HFFc6 (cell line): ENCODE data around the gene NCBP2L. TPM values are rescaled to one million over a fixed set of nuclear protein-coding genes. Genes with fewer than 3 reads are reported as not detected.
A peak's percentile ranks its signal among the peaks of the same experiment; 100 is the strongest.

ENCODE experiments used
- DNase-seq: peaks from one replicate; pipeline ENCODE4 v3.0.0-alpha.2; 2018
- H3K27ac Mint-ChIP-seq: 2 replicates; pipeline ENCODE4 v1.8.0; 2020; ENCODE audit warnings: mild to moderate bottlenecking, mixed read lengths
- H3K27me3 Mint-ChIP-seq: 2 replicates; pipeline ENCODE4 v1.8.0; 2021; ENCODE audit warnings: mild to moderate bottlenecking, moderate library complexity, mixed read lengths; ENCODE audit not compliant: insufficient read depth
- H3K36me3 Mint-ChIP-seq: 2 replicates; pipeline ENCODE4 v1.8.0; 2021; ENCODE audit warnings: low read depth, mixed read lengths
- H3K4me1 Mint-ChIP-seq: 2 replicates; pipeline ENCODE4 v1.8.0; 2020; ENCODE audit warnings: low read depth, mixed read lengths
- H3K4me3 Mint-ChIP-seq: 2 replicates; pipeline ENCODE4 v1.8.0; 2020; ENCODE audit warnings: mild to moderate bottlenecking, moderate library complexity, mixed read lengths
- H3K9me3 Mint-ChIP-seq: 2 replicates; pipeline ENCODE4 v1.8.0; 2020; ENCODE audit warnings: mild to moderate bottlenecking, mixed read lengths
- total RNA-seq, 6 experiments: library from RNA; stranded (reverse); fragmentation: NEBNext Ultra II Directional; extraction: Animal tissue kit (Norgen Biotek cat#: 25700); gene quantifications; 2 replicates in 1 of 6; 3 replicates in 5 of 6; pipeline ENCODE4 v1.2.3, GENCODE V29; 2021
- TF ChIP-seq, protein P1 (sequence below): fragments of 200-600 bp; sonication (generic); IDR thresholded peaks from 2 replicates; pipeline ENCODE4 v1.5.0; 2021; ENCODE audit warnings: antibody characterized with exemption, mild to moderate bottlenecking

The NCBP2L gene
- total RNA-seq, 6 experiments from 2014 or later: not detected

- H3K36me3 Mint-ChIP-seq: no peaks in the 10 kb centered on the region
- no peak overlapping the region for H3K4me3 Mint-ChIP-seq
- peaks cover 12% of the 10 kb centered on the region for H3K4me1 Mint-ChIP-seq
- TF ChIP-seq, protein P1, sequence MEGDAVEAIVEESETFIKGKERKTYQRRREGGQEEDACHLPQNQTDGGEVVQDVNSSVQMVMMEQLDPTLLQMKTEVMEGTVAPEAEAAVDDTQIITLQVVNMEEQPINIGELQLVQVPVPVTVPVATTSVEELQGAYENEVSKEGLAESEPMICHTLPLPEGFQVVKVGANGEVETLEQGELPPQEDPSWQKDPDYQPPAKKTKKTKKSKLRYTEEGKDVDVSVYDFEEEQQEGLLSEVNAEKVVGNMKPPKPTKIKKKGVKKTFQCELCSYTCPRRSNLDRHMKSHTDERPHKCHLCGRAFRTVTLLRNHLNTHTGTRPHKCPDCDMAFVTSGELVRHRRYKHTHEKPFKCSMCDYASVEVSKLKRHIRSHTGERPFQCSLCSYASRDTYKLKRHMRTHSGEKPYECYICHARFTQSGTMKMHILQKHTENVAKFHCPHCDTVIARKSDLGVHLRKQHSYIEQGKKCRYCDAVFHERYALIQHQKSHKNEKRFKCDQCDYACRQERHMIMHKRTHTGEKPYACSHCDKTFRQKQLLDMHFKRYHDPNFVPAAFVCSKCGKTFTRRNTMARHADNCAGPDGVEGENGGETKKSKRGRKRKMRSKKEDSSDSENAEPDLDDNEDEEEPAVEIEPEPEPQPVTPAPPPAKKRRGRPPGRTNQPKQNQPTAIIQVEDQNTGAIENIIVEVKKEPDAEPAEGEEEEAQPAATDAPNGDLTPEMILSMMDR: no peak
- DNase-seq: no peak
- H3K27ac Mint-ChIP-seq: no peak overlapping the region
- no peaks in the 10 kb centered on the region for H3K9me3 Mint-ChIP-seq
- H3K27me3 Mint-ChIP-seq: peaks cover 9% of the 10 kb centered on the region
Observed at GRCh38 chrX:107773206-107773605, 4.3 kb upstream of the NCBP2L start.

DNA sequence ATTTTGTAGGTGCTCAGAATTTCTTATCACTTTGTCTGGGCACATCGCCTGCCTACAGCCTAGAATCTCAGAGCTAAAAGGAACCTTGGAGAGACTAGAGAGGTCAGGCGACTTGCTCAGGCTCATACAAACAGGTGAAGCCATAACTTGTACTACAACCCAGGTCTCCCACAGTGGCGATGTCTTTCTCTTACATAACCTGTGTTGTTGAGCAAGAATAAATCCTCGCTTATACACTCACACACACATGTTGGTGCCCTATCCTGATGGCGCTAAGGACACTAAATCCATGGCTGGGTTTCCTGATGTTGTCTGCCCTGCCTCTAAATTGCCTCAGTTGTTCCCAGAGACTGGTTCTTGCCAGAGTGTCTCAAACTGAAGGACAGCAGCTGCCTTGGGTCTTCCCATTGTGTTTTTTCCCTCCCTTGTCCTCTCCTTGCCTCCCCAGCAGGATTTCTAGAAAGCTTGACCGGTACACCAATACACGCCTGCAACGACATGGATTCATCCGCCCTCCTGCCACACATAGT, 3.6 kb upstream of the NCBP2L start:
- TF ChIP-seq, protein P1: no peak

DNA sequence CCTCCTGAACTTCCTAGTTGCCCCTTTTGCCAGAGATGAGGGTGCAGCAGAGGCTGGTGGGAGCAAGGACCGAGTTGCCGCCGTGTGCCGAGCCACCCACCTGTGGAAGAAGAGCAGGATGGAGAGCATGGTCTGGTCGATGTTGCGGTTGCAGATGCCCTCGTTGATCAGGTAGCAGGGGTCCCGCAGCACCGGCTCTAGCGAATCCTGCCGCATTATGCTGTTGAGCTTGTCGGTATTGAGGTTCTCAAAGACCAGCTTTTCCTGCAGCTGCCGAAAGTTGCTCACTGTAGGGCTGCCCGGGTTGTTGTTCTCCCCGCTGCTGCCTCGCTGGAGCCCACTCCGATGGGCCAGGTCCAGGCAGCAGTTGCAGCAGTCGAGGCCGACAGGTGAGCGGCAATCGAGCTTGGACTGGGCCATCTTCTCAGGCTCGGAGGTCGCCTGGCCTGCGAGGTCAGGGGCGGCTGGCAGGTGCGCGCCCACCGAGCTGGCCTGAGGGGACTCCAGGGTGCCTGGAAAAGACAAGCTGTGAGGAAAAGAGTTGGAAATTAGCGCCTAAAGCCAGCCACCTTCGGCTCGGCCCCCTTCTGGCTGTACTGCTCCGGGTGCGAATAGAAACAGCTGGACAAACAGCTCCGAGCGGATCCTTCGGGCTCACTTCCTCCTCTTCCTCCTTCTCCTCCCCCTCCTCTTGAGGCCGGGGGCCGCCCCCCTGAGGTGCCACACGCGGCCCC, 2.4 kb upstream of the NCBP2L start:
- TF ChIP-seq, protein P1: peak; percentile 20; the same call in 1 of the 2 replicates
- Mint-ChIP-seq H3K36me3 (no peaks in the 10 kb centered on the region), H3K9me3 (no peaks in the 10 kb centered on the region), H3K4me3 (peak overlapping the region; percentile 87), H3K27ac (no peak overlapping the region), H3K27me3 (peaks cover 7% of the 10 kb centered on the region), H3K4me1 (peaks cover 12% of the 10 kb centered on the region)
- DNase-seq: no peak

More for the DNA sequence above, 3.6 kb upstream of the NCBP2L start:
- H3K27me3 Mint-ChIP-seq: peaks cover 7% of the 10 kb centered on the region
- no peak overlapping the region for H3K4me3 Mint-ChIP-seq
- H3K27ac Mint-ChIP-seq: no peak overlapping the region
- no peaks in the 10 kb centered on the region for H3K36me3 Mint-ChIP-seq
- peaks cover 12% of the 10 kb centered on the region for H3K4me1 Mint-ChIP-seq
- DNase-seq: no peak
- no peaks in the 10 kb centered on the region for H3K9me3 Mint-ChIP-seq

GRCh38 chrX:107775734-107776511, 1.6 kb upstream of the NCBP2L start, which contains the start of gene TSC22D3:
Gene TSC22D3 (minus strand): TSS chrX:107775787. CDS start chrX:107775419, 368 bp downstream.
- no peaks in the 10 kb centered on the region for H3K9me3 Mint-ChIP-seq
- H3K27me3 Mint-ChIP-seq: peaks cover 1% of the 10 kb centered on the region
- H3K4me1 Mint-ChIP-seq: peaks cover 12% of the 10 kb centered on the region
- no peaks in the 10 kb centered on the region for H3K36me3 Mint-ChIP-seq
- DNase-seq: peak; percentile 61
- peak within 1 kb of the TSS; percentile 87 for H3K4me3 Mint-ChIP-seq
- TF ChIP-seq, protein P1: no peak; the same call in 1 of the 2 replicates
- no peak within 1 kb of the TSS for H3K27ac Mint-ChIP-seq

DNA sequence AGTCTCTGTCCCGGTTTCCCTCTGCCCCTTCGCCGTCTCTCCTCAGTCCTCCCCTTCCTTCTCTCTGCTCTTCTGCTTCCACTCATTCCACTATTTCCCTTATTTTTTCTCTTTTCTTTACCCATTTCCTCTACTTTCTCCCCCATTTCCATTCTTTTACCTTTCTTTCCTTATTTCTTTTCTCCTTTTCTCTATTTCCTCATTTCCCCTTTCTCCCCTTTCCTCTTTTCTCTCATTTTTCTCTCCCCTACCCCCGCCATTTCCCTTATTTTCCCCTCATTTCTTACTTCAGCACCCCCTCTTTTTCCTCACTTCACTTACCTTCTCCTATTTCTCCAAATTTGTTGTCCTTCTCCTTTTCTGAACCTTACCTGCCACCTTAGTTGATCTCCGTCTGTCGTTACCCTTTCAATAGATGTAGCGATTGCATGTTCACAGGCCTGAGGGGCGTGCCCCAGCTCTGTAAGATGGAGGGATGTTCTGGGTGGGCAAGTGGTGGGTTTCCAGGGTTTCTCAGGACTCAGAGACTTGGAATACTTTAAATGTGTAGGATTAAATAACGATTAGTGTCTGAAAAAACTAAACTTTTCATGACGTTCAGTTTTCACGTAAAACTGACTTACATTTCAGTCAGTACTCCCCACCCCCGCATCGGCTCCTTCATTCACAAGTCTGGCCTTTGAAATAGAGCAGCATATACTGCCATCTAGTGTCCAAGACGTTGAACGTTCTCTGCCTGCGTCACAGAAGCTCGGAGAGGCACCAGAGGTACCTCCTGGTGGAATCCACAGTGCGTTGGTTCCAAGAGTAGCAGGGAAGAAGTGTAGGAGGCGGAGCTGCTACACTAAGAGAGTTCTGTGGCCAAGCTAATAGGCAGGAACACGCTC, 641 bp upstream of the NCBP2L start:
- H3K4me3 Mint-ChIP-seq: peak overlapping the region; percentile 87
- peak; percentile 84 for DNase-seq
- no peak overlapping the region for H3K27ac Mint-ChIP-seq
- TF ChIP-seq, protein P1: peak; percentile 80
- no peaks in the 10 kb centered on the region for H3K9me3 Mint-ChIP-seq
- no peaks in the 10 kb centered on the region for H3K36me3 Mint-ChIP-seq
- peaks cover 1% of the 10 kb centered on the region for H3K27me3 Mint-ChIP-seq
- peaks cover 12% of the 10 kb centered on the region for H3K4me1 Mint-ChIP-seq
